ENCODE data around the gene ERMN. TPM values are rescaled to one million over a fixed set of nuclear protein-coding genes. Genes with fewer than 3 reads are reported as not detected.

Gene ERMN
- total RNA-seq, 1 donor from 2014 or later, result not detected

DNA sequence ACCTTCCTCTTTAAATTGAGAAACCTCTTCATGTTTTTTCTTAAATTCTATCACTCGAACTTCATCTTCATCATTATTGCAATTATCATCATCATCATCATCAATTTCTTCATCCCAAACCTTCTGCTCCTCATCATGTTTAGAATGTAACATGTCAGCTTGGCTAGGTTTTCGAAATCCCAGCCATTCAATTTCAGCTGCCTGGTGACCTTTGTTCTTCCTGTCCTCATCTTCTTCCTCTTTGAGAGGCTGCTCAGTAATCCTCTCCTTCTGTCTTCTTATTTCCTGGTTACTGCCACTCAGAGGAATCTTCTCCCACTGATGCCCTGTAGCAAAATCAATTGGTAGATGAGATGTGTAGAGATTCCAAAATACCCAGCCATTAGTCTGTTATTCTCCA lies 4.2 kb downstream of the ERMN start:
- no peak overlapping the region for H3K4me3 Mint-ChIP-seq (ENCODE audit: low read depth)
- no peaks in the 10 kb centered on the region for H3K36me3 Mint-ChIP-seq (ENCODE audit: insufficient read depth)
- TF ChIP-seq, protein P1, sequence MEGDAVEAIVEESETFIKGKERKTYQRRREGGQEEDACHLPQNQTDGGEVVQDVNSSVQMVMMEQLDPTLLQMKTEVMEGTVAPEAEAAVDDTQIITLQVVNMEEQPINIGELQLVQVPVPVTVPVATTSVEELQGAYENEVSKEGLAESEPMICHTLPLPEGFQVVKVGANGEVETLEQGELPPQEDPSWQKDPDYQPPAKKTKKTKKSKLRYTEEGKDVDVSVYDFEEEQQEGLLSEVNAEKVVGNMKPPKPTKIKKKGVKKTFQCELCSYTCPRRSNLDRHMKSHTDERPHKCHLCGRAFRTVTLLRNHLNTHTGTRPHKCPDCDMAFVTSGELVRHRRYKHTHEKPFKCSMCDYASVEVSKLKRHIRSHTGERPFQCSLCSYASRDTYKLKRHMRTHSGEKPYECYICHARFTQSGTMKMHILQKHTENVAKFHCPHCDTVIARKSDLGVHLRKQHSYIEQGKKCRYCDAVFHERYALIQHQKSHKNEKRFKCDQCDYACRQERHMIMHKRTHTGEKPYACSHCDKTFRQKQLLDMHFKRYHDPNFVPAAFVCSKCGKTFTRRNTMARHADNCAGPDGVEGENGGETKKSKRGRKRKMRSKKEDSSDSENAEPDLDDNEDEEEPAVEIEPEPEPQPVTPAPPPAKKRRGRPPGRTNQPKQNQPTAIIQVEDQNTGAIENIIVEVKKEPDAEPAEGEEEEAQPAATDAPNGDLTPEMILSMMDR (IDR thresholded peaks at IDR 0.05; ENCODE audit: unreplicated experiment), result no peak
- H3K27me3 Mint-ChIP-seq, result no peaks in the 10 kb centered on the region
- H3K4me1 Mint-ChIP-seq (ENCODE audit: low read depth), result no peaks in the 10 kb centered on the region
- DNase-seq (ENCODE audit: low spot score, unreplicated experiment), result no peak
- H3K9me3 Mint-ChIP-seq (ENCODE audit: low read depth), result no peaks in the 10 kb centered on the region
- H3K27ac Mint-ChIP-seq, result no peak overlapping the region

DNA sequence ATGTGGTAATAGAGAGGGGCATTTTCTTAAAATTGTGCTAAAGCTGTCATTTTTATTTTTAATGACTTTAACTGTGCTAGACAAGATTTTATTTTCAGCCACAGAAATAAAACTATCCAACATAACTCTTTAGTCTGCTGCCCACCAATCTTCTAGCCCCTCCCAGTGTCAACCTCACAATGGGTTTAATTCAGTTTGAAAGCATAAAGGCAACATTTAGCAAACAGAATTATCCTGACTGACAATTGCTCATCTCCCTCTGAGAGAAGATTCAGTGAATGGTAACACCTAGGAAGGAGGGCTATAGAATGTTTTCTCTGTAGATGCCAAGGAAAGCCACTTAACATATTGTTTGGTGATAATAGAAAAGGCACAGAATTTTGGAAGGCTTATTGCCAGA lies 5.2 kb downstream of the ERMN start:
- Mint-ChIP-seq H3K9me3 (ENCODE audit: low read depth) (no peaks in the 10 kb centered on the region), H3K27ac (no peak overlapping the region), H3K27me3 (no peaks in the 10 kb centered on the region), H3K4me3 (ENCODE audit: low read depth) (no peak overlapping the region), H3K4me1 (ENCODE audit: low read depth) (no peaks in the 10 kb centered on the region), H3K36me3 (ENCODE audit: insufficient read depth) (no peaks in the 10 kb centered on the region)
- no peak for DNase-seq (ENCODE audit: low spot score, unreplicated experiment)
- TF ChIP-seq, protein P1 (IDR thresholded peaks at IDR 0.05; ENCODE audit: unreplicated experiment), result no peak

DNA sequence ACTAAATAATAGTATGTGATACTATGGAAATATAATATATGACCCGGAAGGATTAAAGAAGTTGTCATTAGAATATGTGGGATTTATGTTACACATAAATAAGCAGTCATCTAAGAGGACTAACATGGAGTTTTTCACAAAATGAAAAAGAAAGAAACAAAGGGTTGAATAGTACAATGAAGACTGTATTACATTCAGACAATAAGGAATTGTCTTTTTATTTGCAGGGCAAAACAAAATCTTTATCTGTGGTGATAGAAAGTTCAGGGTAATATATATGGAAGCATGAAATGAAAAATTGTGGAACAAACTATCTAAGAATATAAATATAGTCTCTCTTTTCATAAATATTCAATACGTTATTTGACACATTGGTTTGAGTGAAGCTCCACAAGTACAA lies 5.8 kb downstream of the ERMN start:
- Mint-ChIP-seq H3K4me1 (ENCODE audit: low read depth) (no peaks in the 10 kb centered on the region), H3K36me3 (ENCODE audit: insufficient read depth) (no peaks in the 10 kb centered on the region), H3K4me3 (ENCODE audit: low read depth) (no peak overlapping the region), H3K27ac (no peak overlapping the region), H3K27me3 (no peaks in the 10 kb centered on the region), H3K9me3 (ENCODE audit: low read depth) (no peaks in the 10 kb centered on the region)
- TF ChIP-seq, protein P1 (IDR thresholded peaks at IDR 0.05; ENCODE audit: unreplicated experiment), result no peak
- DNase-seq (ENCODE audit: low spot score, unreplicated experiment), result no peak

DNA sequence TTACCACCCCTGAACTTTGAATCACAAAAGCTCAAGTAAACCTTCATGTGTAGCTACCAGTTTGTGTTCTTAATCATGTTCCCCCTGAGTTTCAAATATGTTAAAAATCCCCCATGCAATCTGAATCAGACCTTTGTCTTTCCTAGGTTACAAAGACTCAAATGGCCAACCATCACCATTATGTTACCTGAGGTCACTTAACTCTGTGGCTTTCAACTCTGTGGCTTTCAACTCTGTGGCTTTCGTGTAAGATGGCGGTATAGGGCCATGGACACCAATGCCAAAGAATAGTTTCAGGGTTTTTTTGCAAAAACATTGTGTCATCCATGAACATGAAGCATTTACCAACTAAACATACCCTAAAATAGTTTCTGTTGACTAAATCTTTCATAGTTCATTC lies 6.7 kb downstream of the ERMN start:
- H3K36me3 Mint-ChIP-seq (ENCODE audit: insufficient read depth), result no peaks in the 10 kb centered on the region
- H3K9me3 Mint-ChIP-seq (ENCODE audit: low read depth), result no peaks in the 10 kb centered on the region
- TF ChIP-seq, protein P1 (IDR thresholded peaks at IDR 0.05; ENCODE audit: unreplicated experiment), result no peak
- no peaks in the 10 kb centered on the region for H3K27me3 Mint-ChIP-seq
- DNase-seq (ENCODE audit: low spot score, unreplicated experiment), result no peak
- H3K4me1 Mint-ChIP-seq (ENCODE audit: low read depth), result no peaks in the 10 kb centered on the region
- H3K4me3 Mint-ChIP-seq (ENCODE audit: low read depth), result no peak overlapping the region
- H3K27ac Mint-ChIP-seq, result no peak overlapping the region

DNA sequence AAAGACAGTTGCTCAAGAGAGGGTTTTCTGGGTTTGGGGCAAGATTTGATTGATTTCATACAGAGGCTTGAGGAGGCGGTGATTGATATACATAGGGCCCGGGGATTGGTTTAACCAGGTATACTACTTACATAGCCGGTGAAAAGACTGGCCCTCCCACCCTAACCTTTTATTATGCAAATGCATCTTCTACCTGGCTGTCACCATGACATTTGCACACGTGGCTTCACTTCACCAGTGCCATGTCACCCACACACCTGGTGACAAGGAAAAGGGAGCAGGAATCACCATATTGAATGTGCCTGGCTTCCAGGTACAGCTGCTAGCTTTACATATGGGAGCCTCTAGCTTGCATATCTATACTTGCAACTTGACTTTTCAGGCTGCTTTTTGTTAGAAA lies 9.7 kb downstream of the ERMN start:
- TF ChIP-seq, protein P1 (IDR thresholded peaks at IDR 0.05; ENCODE audit: unreplicated experiment), result no peak
- H3K4me3 Mint-ChIP-seq (ENCODE audit: low read depth), result no peak overlapping the region
- H3K9me3 Mint-ChIP-seq (ENCODE audit: low read depth), result no peaks in the 10 kb centered on the region
- H3K27ac Mint-ChIP-seq, result no peak overlapping the region
- H3K27me3 Mint-ChIP-seq, result no peaks in the 10 kb centered on the region
- no peaks in the 10 kb centered on the region for H3K36me3 Mint-ChIP-seq (ENCODE audit: insufficient read depth)
- DNase-seq (ENCODE audit: low spot score, unreplicated experiment), result no peak
- H3K4me1 Mint-ChIP-seq (ENCODE audit: low read depth), result no peaks in the 10 kb centered on the region

Measured in progenitor cell of endocrine pancreas (in vitro differentiated cells).